ENCODE measurements around the gene STK25.

- TF ChIP-seq POLR2AphosphoS5 (IDR thresholded peaks at IDR 0.05; ENCODE audit: low read depth, low read length) = no peak
- TF ChIP-seq POLR2A (IDR thresholded peaks at IDR 0.05; ENCODE audit: low read depth, low read length) = no peak
Observed at GRCh38 chr2:241554610-241555322, 46.4 kb upstream of the STK25 start.
